DND-41 (cell line): ENCODE results near the gene PTPRN2.

ENCODE experiments used
- ATAC-seq: fragments of 200-7000 bp; cut with Tn5 transposase; 3 replicates; pipeline ENCODE4 v1.9.1; 2021; ENCODE audit warnings: low read depth; ENCODE audit not compliant: insufficient read depth
- DNase-seq: peaks from one replicate; pipeline ENCODE4 v3.0.0-alpha.2; 2020
- H2AFZ ChIP-seq: 2 replicates; pipeline ENCODE4 v1.6.0; 2012; ENCODE audit warnings: low read depth, low read length
- H3K27ac ChIP-seq: 2 replicates; pipeline ENCODE4 v1.5.1; 2012; ENCODE audit warnings: low read length, inconsistent platforms
- H3K27me3 ChIP-seq: fragments of 200-600 bp; sonication (generic); 2 replicates; pipeline ENCODE4 v1.6.0; 2012; ENCODE audit warnings: low read length, mild to moderate bottlenecking, inconsistent platforms; ENCODE audit not compliant: insufficient read depth, poor library complexity
- H3K36me3 ChIP-seq: 2 replicates; pipeline ENCODE4 v1.5.1; 2012; ENCODE audit warnings: low read length, inconsistent platforms; ENCODE audit not compliant: insufficient read depth
- H3K4me1 ChIP-seq: 2 replicates; pipeline ENCODE4 v1.5.1; 2012; ENCODE audit warnings: mild to moderate bottlenecking, low read length; ENCODE audit not compliant: insufficient read depth
- H3K4me2 ChIP-seq: 2 replicates; pipeline ENCODE4 v1.6.0; 2012; ENCODE audit warnings: mild to moderate bottlenecking, moderate library complexity, low read length, inconsistent platforms; ENCODE audit not compliant: insufficient read depth
- H3K4me3 ChIP-seq, 2 experiments: fragments of 200-600 bp in 1 of 2; shearing (Covaris generic) in 1 of 2; 2 replicates each; pipeline ENCODE4 v1.5.1; 2012 to 2016; ENCODE audit warnings: inconsistent platforms in 2 of 2, low read length in 2 of 2, mild to moderate bottlenecking in 2 of 2, low read depth in 1 of 2, moderate library complexity in 1 of 2
- H3K79me2 ChIP-seq: 2 replicates; pipeline ENCODE4 v1.6.0; 2012; ENCODE audit warnings: low read length, inconsistent platforms; ENCODE audit not compliant: insufficient read depth
- H3K9ac ChIP-seq: 2 replicates; pipeline ENCODE4 v1.6.0; 2012; ENCODE audit warnings: low read depth, mild to moderate bottlenecking, inconsistent platforms, low read length, moderate library complexity
- H3K9me3 ChIP-seq: 2 replicates; pipeline ENCODE4 v1.5.1; 2012; ENCODE audit warnings: low read length, moderate library complexity, mild to moderate bottlenecking, inconsistent platforms; ENCODE audit not compliant: insufficient read depth, severe bottlenecking
- H4K20me1 ChIP-seq: 2 replicates; pipeline ENCODE4 v1.6.0; 2012; ENCODE audit warnings: low read length; ENCODE audit not compliant: insufficient read depth
- EZH2 ChIP-seq: IDR thresholded peaks from 3 replicates; pipeline ENCODE4 v1.6.1; 2012; ENCODE audit warnings: borderline replicate concordance, low read depth, mild to moderate bottlenecking, moderate library complexity, low read length, inconsistent platforms; ENCODE audit not compliant: severe bottlenecking
- TF ChIP-seq, protein P1 (sequence below): IDR thresholded peaks from 2 replicates; pipeline ENCODE4 v1.5.1; 2012; ENCODE audit warnings: borderline replicate concordance, low read length, moderate library complexity, mild to moderate bottlenecking; ENCODE audit not compliant: poor library complexity, severe bottlenecking; ENCODE audit errors: extremely low read depth

Gene PTPRN2

DNA sequence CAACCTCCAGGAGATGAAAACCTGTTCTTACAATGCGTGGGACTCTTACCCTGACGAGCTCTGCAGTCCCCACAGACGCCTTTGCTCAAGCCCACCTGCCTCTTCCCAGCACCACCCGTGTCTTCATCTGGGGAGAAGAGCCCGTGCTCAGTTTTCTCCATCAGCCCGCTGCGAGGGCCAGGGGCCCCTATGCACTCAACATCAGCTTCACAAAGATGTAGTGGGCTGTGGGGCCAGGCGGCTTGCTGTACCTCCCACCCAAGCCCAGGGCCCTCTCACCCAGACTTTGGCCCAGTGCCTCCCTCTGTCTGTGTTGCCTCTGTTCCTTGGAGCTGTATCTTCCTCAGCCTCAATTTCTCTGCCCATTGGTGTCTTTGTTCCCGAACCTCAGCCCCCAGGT, 814.3 kb downstream of the PTPRN2 start:
- TF ChIP-seq EZH2 = no peak
- TF ChIP-seq, protein P1, sequence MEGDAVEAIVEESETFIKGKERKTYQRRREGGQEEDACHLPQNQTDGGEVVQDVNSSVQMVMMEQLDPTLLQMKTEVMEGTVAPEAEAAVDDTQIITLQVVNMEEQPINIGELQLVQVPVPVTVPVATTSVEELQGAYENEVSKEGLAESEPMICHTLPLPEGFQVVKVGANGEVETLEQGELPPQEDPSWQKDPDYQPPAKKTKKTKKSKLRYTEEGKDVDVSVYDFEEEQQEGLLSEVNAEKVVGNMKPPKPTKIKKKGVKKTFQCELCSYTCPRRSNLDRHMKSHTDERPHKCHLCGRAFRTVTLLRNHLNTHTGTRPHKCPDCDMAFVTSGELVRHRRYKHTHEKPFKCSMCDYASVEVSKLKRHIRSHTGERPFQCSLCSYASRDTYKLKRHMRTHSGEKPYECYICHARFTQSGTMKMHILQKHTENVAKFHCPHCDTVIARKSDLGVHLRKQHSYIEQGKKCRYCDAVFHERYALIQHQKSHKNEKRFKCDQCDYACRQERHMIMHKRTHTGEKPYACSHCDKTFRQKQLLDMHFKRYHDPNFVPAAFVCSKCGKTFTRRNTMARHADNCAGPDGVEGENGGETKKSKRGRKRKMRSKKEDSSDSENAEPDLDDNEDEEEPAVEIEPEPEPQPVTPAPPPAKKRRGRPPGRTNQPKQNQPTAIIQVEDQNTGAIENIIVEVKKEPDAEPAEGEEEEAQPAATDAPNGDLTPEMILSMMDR = no peak
- H2AFZ ChIP-seq = no peak overlapping the region
- no peaks in the 10 kb centered on the region for H3K36me3 ChIP-seq
- H3K4me1 ChIP-seq = no peaks in the 10 kb centered on the region
- no peak overlapping the region for H3K4me2 ChIP-seq
- ATAC-seq (no peak), DNase-seq (no peak)
- H3K27ac ChIP-seq = no peak overlapping the region
- H3K79me2 ChIP-seq = no peaks in the 10 kb centered on the region
- H3K9ac ChIP-seq = no peak overlapping the region
- no peak overlapping the region for H3K4me3 ChIP-seq
- H3K27me3 ChIP-seq = peaks cover 10% of the 10 kb centered on the region
- H3K9me3 ChIP-seq = peaks cover 2% of the 10 kb centered on the region
- no peaks in the 10 kb centered on the region; the same call in 1 of the 2 replicates for H4K20me1 ChIP-seq

DNA sequence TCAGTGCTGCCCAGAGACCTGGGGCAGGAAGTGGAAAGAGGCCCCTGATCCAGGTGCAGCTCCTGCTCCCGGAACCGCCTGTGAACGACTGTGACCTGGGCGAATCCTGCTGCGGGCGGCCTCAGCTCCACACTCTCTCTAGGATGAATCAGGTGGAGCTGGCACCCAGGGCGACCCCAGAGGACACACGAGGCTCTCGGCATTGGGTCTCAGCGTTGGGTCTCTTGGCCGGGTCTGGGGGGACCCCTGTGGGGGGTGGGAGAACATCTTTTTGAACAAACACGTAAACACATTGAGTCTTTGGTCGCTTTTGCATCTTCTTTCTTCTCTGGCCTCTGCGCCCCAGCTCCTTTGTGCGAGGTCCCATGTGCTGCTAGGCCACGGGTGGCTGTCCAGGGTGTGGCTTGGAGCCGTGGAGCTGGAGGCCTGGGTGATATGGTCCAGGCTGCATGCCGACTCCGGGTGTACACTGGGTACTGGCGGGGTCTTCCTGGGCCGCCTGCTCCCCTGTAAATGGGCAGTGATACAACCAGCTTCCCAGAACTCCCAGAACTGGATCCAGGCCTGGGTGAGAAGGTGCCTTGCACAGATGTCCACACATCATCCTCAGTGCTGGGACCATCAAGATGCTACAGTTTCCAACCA, 815.0 kb downstream of the PTPRN2 start:
- H2AFZ ChIP-seq = no peak overlapping the region
- peaks cover 2% of the 10 kb centered on the region for H3K9me3 ChIP-seq
- ATAC-seq (no peak; the same call in 2 of the 3 replicates), DNase-seq (no peak)
- no peaks in the 10 kb centered on the region for H3K4me1 ChIP-seq
- TF ChIP-seq, protein P1 = no peak
- no peak for TF ChIP-seq EZH2
- no peaks in the 10 kb centered on the region for H3K36me3 ChIP-seq
- H3K79me2 ChIP-seq = no peaks in the 10 kb centered on the region
- peaks cover 10% of the 10 kb centered on the region for H3K27me3 ChIP-seq
- no peak overlapping the region for H3K27ac ChIP-seq
- H4K20me1 ChIP-seq = no peaks in the 10 kb centered on the region; the same call in 1 of the 2 replicates
- H3K9ac ChIP-seq = no peak overlapping the region
- H3K4me3 ChIP-seq = no peak overlapping the region
- no peak overlapping the region for H3K4me2 ChIP-seq

DNA sequence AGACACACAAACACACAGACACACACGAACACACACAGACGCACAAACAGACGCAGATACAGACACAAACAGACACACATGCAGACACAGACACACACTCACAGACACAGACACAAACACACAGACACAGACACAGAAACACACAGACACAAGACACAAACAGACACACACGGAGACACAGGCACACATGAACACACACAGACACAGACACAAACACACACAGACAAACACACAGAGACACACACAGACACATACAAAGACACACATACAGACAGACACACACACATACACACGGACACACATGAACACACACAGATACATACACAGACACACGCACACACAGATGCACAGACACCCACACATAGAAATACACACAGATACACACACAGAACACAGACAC, 815.9 kb downstream of the PTPRN2 start:
- Histone ChIP-seq H3K36me3 (no peaks in the 10 kb centered on the region), H3K4me1 (no peaks in the 10 kb centered on the region), H3K79me2 (no peaks in the 10 kb centered on the region), H3K4me3 (no peak overlapping the region), H3K9me3 (peaks cover 2% of the 10 kb centered on the region), H4K20me1 (no peaks in the 10 kb centered on the region; the same call in 1 of the 2 replicates), H3K27ac (no peak overlapping the region), H2AFZ (no peak overlapping the region), H3K27me3 (peaks cover 10% of the 10 kb centered on the region), H3K4me2 (no peak overlapping the region), H3K9ac (no peak overlapping the region)
- TF ChIP-seq EZH2 = no peak
- TF ChIP-seq, protein P1 = no peak
- no peak for DNase-seq
- no peak for ATAC-seq
